NCI-H2196 treated with DMSO at 0.1 percent for 48 hours (cell line): Measurements from ENCODE around the gene SCYGR8.

Experiments
- DNase-seq: peaks from one replicate; lab custom pipeline; 2025; ENCODE audit not compliant: unreplicated experiment; lab: John Stamatoyannopoulos, UW

SCYGR8 gene

DNA sequence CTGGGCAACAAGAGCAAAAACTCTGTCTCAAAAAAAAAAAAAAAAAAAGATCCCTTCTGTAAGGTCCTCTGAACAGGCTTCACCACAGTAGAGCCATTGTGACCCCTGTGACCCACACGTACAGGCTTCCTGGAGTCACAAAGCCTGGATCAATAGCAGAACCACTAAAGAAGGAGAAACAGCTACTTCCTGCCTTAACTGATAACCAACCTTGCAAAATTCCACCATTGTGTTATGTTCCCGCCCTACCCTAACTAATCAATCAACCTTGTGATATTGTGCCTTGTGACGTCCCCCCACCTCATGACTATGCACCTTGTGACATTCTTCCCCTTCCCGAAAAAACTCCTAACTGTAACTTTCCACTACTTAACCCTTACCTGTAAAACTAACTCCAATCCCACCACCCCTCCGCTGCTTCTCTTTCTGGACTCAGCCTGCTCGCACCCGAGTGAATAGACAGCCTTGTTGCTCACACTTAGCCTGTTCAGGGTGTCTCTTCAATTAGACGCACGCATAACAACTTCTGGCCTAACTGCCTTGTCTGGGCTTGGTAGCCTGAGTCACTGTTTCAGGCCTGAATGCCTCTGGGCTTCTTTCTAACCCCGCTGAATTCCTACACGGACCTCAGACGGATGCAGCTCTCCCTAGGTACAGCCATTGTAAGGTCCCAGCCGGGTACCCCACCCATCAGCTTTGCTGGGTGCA is 13.9 kb downstream of the SCYGR8 start:
- no peak for DNase-seq

DNA sequence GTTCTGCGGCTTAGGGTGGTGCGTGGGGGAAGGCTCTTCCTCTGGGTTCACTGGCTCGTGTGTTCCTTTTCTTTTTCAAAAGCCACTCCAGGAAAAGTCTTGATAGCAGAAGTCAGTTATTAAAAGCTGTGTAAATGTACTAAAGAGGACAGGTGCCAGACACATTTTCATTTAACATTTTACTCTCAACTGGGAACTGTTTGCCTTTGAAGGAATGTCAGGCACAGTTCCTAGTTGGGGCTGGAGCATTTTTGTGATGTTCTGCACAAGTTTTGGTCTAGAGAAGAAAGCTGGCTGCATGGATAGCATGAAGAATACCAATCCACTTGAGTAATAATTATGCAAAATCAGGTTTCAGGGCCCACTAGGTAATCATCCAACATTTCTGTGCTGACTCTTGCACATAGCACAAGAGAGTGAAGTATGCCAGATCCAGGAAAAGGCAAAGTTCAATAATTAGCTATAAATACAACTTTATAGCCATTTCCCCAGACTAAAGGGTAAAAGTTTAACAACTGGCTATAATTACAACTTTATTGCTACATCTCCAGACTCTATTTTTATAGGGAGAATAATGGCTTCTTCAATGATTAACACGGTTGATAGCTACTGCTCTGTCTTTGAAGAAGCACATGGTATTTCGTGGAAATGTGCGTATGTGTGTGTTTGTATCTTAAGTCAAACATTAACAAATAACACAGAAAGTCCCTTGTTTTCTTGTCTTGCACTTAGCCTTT is 16.2 kb downstream of the SCYGR8 start:
- no peak for DNase-seq

DNA sequence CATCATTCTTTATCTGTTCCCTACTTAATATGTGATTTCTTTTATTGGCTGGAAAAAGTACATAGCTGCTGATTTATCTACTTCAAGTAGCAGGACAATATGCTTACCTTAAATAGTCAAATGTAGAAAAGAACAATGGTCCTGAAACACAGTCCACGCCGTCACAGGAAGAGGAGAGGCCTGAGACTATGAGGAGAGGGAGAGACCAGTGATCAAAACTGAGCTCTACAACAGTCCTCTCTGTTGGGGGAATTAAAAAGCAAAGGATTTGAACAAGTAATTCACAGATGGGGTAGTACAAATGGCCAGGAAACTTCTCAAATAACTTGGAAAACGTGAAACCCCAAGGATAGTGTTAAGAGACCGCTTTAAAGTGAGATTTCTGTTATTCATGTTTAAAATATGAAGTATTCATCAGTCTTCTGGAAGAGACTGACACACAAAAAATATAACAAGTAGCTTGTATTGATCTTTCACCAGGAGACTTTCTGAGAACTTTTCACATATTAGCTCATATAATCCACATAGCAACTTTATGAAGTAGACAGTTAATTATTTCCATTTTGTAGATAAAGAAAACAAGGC is 20.2 kb downstream of the SCYGR8 start:
- DNase-seq, result no peak

DNA sequence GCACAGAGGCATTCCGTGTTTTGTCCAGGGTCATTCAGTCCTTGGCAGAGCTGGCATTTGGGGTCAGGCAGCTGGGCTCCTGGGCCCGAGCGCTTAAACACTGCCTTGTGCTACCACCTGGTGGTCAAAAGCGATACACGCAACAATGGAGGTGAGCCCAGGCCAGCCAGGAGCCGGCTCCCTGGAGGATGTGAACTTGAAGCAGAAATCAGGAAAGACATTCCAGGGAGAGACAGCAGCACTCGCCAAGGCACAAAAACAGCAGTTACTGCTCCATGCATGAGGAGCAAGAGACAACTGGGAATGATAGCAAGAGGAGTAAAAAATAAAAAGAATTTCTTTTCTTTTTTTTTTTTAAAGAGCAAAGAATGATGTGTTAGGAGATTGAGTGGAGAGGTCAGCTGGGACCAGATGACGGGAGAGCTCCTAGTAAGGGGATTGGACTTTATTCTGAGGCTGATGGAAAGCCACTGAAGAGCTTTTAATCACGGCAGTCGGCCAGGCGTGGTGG is 20.7 kb downstream of the SCYGR8 start:
- DNase-seq, result peak; percentile 40

DNA sequence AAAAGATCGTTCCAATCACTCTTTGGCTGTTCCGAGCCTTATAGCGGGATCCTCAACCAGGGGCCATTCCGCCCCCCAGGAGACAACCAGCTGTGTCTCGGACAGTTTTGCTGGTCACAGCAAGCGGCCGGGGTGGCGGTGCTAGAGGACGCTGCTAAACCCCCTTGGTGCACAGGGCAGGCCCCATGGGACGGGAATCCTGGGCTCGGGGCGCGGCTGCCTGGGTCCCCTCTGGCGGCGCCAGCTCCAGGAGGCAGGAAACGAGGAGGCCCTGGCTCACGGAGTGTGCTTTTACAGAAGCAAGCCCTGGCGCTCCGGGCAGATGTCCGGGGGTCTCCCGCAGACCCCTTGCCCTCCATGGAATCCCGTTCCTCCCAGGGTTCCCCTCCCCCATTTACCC is 22.1 kb downstream of the SCYGR8 start:
- DNase-seq, result no peak

DNA sequence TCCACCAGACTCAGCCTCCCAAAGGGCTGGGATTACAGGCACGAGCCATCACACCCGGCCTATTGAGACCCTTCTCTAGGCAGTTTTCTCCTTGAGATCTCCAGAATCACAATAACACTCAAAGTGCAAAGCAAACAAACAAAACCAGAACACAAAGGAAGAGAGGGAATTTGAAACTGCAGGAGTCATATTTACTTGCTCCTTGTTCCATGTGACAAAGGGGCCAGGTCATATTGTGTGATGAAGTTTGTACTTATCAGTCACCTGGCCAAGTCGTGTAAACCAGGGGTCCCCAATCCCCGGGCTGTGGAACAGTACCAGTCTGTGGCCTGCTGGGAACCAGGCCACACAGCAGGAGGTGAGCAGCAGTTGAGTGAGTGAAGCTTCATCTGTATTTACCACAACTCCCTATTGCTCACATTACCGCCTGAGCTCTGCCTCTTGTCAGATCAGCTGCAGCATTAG is 26.5 kb downstream of the SCYGR8 start:
- DNase-seq, result no peak

DNA sequence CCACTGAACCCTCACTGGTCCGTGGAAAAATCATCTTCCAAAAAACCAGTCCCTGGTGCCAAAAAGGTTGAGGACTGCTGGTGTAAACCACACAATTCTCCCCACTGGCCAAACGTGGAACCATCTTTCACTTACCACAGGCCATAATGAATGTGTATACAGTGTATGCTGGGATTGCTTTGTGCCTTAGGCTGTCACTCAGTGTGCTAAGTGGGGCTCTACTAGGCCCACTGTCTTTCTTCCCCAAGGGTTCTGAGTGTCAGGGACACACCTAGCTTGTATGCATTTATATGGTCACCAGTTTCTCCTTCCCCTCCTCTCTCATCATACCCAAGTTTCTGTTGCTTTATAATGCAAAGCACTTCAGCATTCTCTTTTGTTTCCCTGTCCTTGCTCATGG is 27.2 kb downstream of the SCYGR8 start:
- DNase-seq, result no peak

DNA sequence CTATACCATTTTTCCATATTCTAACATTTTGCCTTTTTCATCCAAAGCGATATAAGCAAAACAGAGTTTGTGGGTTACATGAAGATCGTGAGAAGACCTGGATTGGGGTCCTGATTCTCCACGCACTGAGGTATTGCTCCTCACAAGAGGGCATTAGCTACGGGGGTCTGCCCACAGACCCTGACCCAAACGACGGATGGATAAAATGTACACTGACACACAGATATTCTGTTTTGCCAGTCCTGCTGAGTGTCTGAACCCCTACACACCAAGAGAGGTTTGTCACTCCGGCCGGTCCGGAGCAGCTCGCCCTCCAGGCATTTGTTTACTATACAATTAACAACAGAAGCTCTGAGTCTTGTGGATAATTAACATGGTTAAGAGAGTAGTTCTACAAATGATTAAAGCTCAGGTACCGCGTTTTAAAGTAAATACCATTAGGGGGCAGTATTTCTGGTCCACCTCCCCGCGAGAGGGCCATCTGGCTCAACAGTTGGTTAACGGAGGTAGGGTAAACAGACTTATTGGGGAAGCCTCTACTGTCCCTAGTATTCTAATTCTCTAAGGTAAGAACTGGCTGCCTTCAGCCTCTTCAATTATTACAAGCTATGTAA is 28.4 kb downstream of the SCYGR8 start:
- no peak for DNase-seq

DNA sequence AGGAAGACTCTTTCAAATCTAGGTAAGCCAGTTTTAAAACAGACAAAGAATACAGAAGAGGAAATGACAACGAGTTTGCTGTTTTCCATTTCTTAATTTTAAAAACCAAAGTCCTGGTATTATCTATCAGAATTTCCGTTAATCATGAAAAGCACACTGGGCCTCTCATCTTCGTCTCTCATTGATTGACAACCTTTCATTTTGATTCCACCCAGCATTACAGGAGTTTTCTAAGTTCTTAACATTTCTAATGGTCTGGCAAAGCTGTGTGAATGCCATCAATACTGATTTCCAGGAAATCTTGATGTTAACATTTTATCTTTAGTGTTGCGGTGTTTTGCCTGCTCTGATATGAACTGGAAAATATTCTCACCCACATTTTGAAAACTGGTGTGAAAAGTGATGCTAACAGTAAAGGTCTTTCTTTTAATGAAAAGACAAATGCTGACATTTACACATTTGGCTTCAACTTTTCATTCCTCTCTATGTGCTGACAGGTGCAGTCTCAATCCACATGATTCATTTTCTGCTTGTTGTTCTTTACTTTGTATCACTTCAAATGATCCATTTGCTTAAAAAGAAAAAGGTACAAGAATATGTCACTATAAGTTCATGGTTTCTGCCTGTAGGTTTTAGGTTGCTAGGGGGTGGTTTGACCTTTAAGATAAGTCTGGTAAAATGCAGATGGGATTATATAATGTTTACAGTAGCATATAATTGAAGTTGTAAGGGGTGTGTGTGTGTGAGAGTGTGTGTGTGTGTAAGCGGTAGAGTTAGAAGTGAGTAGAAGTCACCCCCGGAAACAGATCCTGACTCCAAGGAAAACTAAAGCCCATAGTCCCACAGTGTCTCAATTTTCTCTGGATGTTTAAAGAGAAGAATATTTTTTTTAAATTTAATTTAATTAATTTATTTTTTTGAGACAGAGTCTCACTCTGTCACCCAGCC is 29.5 kb downstream of the SCYGR8 start:
- no peak for DNase-seq

DNA sequence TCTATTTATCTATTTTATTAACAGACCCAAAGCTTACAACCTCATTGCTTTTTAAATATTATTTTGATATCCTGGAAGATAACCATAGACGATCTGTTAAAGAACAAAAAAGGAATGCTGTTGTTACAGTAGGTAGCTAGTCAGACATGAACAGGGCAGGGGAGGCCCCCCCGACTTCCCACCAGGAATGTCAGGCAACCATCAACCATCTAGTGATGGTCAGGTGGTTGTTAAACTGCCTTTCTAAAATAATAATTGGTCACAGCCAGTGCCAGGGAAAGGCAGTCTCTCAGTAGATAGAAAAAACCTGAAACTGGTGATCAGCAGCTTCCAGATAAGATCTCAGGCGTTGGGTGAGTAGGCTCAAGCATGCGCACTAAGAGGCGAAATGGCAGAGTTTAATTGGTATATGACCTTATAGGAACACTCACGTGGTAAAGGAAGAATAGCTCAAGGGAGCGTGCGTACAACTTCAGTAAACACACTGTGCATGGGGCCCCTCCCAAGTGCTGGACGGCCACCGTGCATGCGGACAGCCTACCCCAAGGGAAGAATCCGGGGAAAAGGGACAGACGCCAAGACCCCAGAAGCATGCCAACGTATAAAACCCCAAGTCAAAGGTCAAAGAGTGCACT is 35.4 kb downstream of the SCYGR8 start:
- no peak for DNase-seq

DNA sequence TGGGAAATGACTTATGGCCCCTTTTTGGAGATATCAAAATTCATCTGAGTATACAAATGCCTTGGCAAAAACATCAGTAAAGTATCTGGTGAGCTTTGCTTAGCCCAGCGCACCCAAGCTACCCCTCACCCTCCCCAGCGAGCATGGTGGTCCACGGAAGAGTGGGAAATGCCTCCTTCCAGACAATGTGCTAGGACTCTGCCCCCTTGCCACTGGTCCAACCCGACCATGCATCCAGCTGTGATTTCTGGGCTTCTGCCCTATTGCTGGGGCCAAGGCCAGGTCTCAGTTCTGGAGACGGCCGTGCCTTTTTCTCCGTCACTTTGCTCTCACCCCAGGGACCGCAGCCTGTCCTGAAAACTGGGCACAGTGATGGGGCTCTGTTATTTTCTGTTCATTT is 36.1 kb downstream of the SCYGR8 start:
- DNase-seq, result no peak

DNA sequence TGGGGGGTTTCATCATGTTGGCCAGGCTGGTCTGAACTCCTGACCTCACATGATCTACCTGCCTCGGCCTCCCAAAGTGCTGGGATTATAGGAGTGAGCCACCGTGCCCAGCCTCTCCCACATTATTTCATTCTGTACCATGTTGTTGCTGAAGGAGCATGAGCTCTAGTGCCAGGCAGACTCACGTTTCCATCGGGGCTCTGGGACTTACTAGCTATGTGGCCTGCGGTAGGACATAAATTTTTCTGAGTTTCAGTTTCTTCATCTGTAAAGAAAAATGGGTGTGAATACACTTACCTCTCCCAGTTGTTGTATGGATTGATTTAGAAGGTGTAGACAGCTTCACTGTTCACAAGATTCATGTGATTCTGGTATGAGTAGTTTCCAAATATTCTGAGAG is 37.1 kb downstream of the SCYGR8 start:
- no peak for DNase-seq

DNA sequence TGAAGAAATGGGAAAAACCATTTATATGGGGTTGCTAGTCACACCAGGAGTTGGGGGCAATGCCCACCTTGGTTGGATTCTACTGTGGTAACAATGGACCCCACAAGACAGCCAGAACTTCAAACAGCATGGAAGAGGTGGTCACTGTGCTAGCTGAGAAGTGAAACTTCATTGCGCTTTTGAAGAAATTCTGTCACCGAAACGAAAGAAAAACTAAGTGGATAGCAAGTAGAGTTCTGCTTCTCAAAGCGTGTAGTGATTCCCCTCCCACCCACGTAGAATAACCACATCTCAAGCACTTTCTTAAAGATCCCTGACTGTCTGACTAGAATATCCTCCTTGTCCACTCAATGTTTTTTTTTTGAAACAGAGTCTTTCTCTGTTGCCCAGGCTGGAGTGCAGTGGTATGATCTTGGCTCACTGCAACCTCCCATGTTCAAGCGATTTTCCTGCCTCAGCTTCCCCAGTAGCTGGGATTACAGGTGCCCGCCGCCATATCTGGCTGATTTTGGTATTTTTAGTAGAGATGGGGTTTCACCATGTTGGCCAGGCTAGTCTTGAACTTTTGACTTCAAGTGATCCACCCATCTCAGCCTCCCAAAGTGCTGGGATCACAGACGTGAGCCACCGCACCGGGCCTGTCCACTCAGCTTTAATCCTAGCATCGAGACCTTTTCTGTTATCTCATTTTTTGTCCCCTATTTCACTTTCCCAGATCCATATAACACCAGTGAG is 37.9 kb downstream of the SCYGR8 start:
- no peak for DNase-seq

DNA sequence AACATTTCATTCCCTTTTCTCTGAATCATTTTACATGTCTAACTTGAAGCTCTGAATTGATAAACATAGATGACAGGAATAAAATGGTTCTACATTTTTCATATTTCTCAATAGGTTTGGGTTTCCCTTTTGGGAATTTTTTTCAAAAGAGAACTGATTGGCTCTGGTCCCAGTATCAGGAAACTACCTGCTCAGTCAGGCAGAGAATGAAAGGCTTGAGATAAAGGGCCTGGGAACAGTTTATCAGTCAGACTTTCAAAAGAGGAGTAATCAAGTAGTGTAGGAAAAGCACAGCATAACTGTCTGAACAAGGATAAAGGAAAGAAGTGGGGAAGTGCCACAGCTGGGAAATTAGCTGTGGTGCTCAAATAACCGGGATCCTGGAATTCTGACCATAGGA is 39.6 kb downstream of the SCYGR8 start:
- DNase-seq, result no peak

DNA sequence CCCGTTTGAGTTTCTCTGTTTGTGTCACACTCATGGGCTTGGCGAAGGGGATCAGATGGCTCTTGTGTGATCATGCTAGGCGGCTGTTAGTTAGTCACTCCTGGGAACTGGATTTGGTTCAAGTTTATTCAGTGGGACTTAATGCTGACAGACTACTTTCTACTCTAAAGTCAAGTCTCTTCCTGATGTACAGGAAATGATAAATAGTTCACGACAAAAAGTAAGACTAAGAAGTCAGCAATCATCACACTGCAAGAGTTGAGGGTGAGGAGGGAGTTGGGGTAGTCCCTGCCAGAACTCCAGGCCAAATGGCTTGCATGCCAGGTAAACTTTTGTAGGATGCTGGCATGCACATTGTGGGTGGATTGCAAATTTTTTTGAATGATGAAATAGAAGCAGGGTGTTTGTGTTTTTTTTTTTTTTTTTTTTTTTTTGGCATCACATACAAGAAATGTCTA is 42.9 kb downstream of the SCYGR8 start:
- DNase-seq, result no peak

DNA sequence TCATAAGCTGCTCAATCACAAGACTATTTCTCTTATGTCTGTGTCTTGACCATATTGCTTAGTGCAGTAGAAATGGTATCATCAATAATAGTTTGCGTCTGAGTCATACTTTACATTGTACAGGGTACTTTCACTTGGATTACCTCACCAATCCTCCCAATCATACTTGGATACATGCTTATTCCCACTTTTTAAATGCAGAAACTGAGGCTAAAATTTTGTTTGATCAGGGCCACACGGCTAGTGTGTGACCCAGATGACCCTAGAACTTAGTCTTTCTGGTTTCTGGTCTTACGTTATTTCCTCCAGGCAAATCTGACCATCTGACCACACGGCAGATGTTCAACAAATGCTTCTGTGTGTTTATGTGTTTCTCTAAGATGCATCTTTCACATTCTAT is 44.1 kb downstream of the SCYGR8 start:
- DNase-seq, result no peak

DNA sequence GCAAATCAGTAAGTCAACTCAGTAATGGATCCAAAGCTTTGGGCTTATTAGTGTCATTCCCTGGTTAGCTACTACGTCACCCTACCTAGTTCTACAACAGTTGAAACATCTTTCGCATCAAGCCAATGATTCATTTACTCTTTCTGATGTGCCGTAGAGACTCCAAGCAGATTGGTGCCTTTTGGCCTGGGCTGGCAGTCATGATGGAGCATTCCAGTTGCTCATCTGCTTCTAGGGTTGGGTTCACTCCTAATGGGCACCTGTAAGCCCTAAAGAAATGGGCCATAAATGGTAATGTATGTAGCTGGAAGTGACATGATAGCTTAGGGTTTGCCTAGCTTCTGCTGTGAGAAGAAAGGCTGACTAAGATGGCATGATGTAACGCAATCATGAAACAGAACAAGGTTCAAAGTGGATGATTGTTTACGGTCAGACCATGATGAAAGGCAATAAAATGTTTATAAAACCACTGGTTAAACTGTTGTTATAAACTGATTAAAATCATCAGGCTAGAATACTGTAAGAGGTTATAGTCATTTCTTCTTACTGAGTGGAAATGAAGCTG is 47.5 kb downstream of the SCYGR8 start:
- DNase-seq, result no peak
